ENCODE measurements around the gene KIZ.

Gene KIZ

GRCh38 chr20:21087862-21088540 lies 37.9 kb upstream of the KIZ start:
- Histone ChIP-seq H3K4me3 (ENCODE audit: severe bottlenecking) (no peak overlapping the region), H3K27ac (ENCODE audit: poor library complexity, severe bottlenecking) (no peak overlapping the region), H3K36me3 (ENCODE audit: low read depth) (no peaks in the 10 kb centered on the region), H3K27me3 (ENCODE audit: insufficient read depth, poor library complexity, severe bottlenecking) (peaks cover 65% of the 10 kb centered on the region), H3K9me3 (ENCODE audit: severe bottlenecking) (no peaks in the 10 kb centered on the region), H3K4me1 (ENCODE audit: insufficient read depth, poor library complexity, severe bottlenecking) (no peaks in the 10 kb centered on the region)
- TF ChIP-seq CTCF (IDR thresholded peaks at IDR 0.05; ENCODE audit: poor library complexity, severe bottlenecking), result no peak
- DNase-seq (ENCODE audit: low spot score), result no peak
- ATAC-seq (ENCODE audit: low read depth), result no peak

GRCh38 chr20:21089391-21089790 lies 36.5 kb upstream of the KIZ start:
- no peak for TF ChIP-seq CTCF (IDR thresholded peaks at IDR 0.05; ENCODE audit: poor library complexity, severe bottlenecking)
- H3K27ac ChIP-seq (ENCODE audit: poor library complexity, severe bottlenecking), result no peak overlapping the region
- no peaks in the 10 kb centered on the region for H3K9me3 ChIP-seq (ENCODE audit: severe bottlenecking)
- ATAC-seq (ENCODE audit: low read depth), result no peak
- H3K36me3 ChIP-seq (ENCODE audit: low read depth), result no peaks in the 10 kb centered on the region
- peaks cover 67% of the 10 kb centered on the region for H3K27me3 ChIP-seq (ENCODE audit: insufficient read depth, poor library complexity, severe bottlenecking)
- no peak overlapping the region for H3K4me3 ChIP-seq (ENCODE audit: severe bottlenecking)
- no peaks in the 10 kb centered on the region for H3K4me1 ChIP-seq (ENCODE audit: insufficient read depth, poor library complexity, severe bottlenecking)
- DNase-seq (ENCODE audit: low spot score), result no peak

- no peaks in the 10 kb centered on the region for H3K9me3 ChIP-seq (ENCODE audit: severe bottlenecking)
- H3K36me3 ChIP-seq (ENCODE audit: low read depth), result no peaks in the 10 kb centered on the region
- no peak overlapping the region for H3K4me3 ChIP-seq (ENCODE audit: severe bottlenecking)
- TF ChIP-seq CTCF (IDR thresholded peaks at IDR 0.05; ENCODE audit: poor library complexity, severe bottlenecking), result no peak
- H3K27ac ChIP-seq (ENCODE audit: poor library complexity, severe bottlenecking), result no peak overlapping the region
- ATAC-seq (ENCODE audit: low read depth) (no peak), DNase-seq (ENCODE audit: low spot score) (no peak)
- H3K4me1 ChIP-seq (ENCODE audit: insufficient read depth, poor library complexity, severe bottlenecking), result no peaks in the 10 kb centered on the region
- H3K27me3 ChIP-seq (ENCODE audit: insufficient read depth, poor library complexity, severe bottlenecking), result peaks cover 67% of the 10 kb centered on the region
Observed at GRCh38 chr20:21090111-21090618, 35.7 kb upstream of the KIZ start.

- H3K9me3 ChIP-seq (ENCODE audit: severe bottlenecking), result no peaks in the 10 kb centered on the region
- no peak for TF ChIP-seq CTCF (IDR thresholded peaks at IDR 0.05; ENCODE audit: poor library complexity, severe bottlenecking)
- no peak overlapping the region for H3K4me3 ChIP-seq (ENCODE audit: severe bottlenecking)
- ATAC-seq (ENCODE audit: low read depth) (no peak), DNase-seq (ENCODE audit: low spot score) (no peak)
- H3K27ac ChIP-seq (ENCODE audit: poor library complexity, severe bottlenecking), result no peak overlapping the region
- H3K36me3 ChIP-seq (ENCODE audit: low read depth), result no peaks in the 10 kb centered on the region
- H3K27me3 ChIP-seq (ENCODE audit: insufficient read depth, poor library complexity, severe bottlenecking), result peaks cover 64% of the 10 kb centered on the region
- no peaks in the 10 kb centered on the region for H3K4me1 ChIP-seq (ENCODE audit: insufficient read depth, poor library complexity, severe bottlenecking)
Observed at GRCh38 chr20:21090721-21091120, 35.2 kb upstream of the KIZ start.

- Histone ChIP-seq H3K27me3 (ENCODE audit: insufficient read depth, poor library complexity, severe bottlenecking) (peaks cover 74% of the 10 kb centered on the region), H3K27ac (ENCODE audit: poor library complexity, severe bottlenecking) (no peak overlapping the region), H3K36me3 (ENCODE audit: low read depth) (no peaks in the 10 kb centered on the region), H3K4me3 (ENCODE audit: severe bottlenecking) (no peak overlapping the region), H3K9me3 (ENCODE audit: severe bottlenecking) (no peaks in the 10 kb centered on the region), H3K4me1 (ENCODE audit: insufficient read depth, poor library complexity, severe bottlenecking) (no peaks in the 10 kb centered on the region)
- DNase-seq (ENCODE audit: low spot score) (no peak), ATAC-seq (ENCODE audit: low read depth) (no peak)
- TF ChIP-seq CTCF (IDR thresholded peaks at IDR 0.05; ENCODE audit: poor library complexity, severe bottlenecking), result no peak
Observed at GRCh38 chr20:21092806-21093205, 33.1 kb upstream of the KIZ start.

All from RWPE2 (cell line).